ENCODE data around the gene AGBL5.

GRCh38 chr2:27003007-27003406 is 48.5 kb upstream of the AGBL5 start:
- TF ChIP-seq CTCF (conservative IDR thresholded peaks at IDR 0.05; ENCODE audit: low read length) = no peak
- no peak for TF ChIP-seq EZH2phosphoT487 (IDR thresholded peaks at IDR 0.05; ENCODE audit: borderline replicate concordance, low read depth, low read length)

All from OCI-LY7 (cell line).